DND-41 (cell line): ENCODE results near the gene DOCK4.

Source experiments
- EZH2 ChIP-seq: IDR thresholded peaks from 3 replicates; pipeline ENCODE4 v1.6.1; 2012; ENCODE audit warnings: borderline replicate concordance, low read depth, mild to moderate bottlenecking, moderate library complexity, low read length, inconsistent platforms; ENCODE audit not compliant: severe bottlenecking
- TF ChIP-seq, protein P1 (sequence below): IDR thresholded peaks from 2 replicates; pipeline ENCODE4 v1.5.1; 2012; ENCODE audit warnings: borderline replicate concordance, low read length, moderate library complexity, mild to moderate bottlenecking; ENCODE audit not compliant: poor library complexity, severe bottlenecking; ENCODE audit errors: extremely low read depth

DNA sequence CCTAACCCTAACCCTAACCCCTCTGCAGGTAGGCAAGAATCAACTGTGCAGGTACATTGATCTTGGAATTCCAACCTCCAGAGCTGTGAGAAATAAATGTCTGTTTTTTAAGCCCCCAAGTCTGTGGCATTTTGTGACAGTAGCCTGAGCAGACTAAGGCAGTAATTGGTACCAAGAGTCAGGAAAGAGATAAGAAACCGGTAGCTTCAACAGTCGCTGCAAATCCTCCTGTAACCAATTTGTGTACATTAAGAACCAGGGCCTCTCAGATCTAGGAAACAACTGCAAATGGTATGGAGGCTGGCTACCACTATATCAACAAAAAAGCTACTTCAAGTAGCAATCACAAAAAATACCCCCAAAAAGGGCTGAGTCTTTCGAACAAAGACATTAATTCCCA, 67.3 kb downstream of the DOCK4 start:
- TF ChIP-seq, protein P1, sequence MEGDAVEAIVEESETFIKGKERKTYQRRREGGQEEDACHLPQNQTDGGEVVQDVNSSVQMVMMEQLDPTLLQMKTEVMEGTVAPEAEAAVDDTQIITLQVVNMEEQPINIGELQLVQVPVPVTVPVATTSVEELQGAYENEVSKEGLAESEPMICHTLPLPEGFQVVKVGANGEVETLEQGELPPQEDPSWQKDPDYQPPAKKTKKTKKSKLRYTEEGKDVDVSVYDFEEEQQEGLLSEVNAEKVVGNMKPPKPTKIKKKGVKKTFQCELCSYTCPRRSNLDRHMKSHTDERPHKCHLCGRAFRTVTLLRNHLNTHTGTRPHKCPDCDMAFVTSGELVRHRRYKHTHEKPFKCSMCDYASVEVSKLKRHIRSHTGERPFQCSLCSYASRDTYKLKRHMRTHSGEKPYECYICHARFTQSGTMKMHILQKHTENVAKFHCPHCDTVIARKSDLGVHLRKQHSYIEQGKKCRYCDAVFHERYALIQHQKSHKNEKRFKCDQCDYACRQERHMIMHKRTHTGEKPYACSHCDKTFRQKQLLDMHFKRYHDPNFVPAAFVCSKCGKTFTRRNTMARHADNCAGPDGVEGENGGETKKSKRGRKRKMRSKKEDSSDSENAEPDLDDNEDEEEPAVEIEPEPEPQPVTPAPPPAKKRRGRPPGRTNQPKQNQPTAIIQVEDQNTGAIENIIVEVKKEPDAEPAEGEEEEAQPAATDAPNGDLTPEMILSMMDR = no peak
- no peak for TF ChIP-seq EZH2
